ENCODE results near the gene SLC25A6.

The SLC25A6 gene

DNA sequence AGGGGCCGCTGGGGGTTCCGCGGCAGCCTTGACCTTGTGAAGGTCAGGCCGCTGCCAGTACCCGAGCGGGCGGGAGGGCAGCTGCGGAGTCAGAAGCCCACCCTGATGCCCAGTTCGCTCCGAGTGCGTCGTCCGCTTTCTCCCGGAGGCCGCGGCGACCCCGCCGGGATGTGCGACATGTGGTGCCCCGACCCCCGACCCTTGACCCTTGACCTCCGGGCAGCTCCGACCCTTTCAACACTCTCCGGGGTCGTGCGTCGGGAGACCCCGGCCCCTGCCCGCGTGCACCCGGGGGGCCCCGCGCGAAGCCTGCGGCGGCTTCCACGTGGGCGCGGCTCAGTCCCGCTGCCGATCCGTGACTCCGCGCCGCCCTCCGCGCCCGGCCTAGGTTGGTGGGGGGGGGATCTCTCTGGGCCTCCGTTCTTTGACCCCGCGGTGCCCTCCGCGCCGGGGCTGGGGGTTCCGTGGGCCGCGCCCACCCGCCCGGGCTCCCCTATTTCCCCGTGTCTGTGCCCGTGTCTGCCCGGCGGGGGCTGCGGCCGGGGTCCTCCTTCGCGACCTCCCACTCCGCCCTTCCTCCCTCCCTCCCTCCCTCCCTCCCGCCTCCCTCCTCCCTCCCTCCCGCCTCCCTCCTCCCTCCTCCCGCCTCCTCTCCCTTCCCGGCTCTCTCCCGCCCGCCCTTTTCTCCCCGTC is 609 bp upstream of the SLC25A6 start:
- Histone ChIP-seq H3K36me3 (peaks cover 39% of the 10 kb centered on the region), H3K4me1 (no peaks in the 10 kb centered on the region), H3K9me3 (no peaks in the 10 kb centered on the region), H3K4me3 (ENCODE audit: low read depth, low read length) (peak overlapping the region; percentile 55), H3K27me3 (no peaks in the 10 kb centered on the region)
- TF ChIP-seq, protein P1, sequence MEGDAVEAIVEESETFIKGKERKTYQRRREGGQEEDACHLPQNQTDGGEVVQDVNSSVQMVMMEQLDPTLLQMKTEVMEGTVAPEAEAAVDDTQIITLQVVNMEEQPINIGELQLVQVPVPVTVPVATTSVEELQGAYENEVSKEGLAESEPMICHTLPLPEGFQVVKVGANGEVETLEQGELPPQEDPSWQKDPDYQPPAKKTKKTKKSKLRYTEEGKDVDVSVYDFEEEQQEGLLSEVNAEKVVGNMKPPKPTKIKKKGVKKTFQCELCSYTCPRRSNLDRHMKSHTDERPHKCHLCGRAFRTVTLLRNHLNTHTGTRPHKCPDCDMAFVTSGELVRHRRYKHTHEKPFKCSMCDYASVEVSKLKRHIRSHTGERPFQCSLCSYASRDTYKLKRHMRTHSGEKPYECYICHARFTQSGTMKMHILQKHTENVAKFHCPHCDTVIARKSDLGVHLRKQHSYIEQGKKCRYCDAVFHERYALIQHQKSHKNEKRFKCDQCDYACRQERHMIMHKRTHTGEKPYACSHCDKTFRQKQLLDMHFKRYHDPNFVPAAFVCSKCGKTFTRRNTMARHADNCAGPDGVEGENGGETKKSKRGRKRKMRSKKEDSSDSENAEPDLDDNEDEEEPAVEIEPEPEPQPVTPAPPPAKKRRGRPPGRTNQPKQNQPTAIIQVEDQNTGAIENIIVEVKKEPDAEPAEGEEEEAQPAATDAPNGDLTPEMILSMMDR (IDR thresholded peaks at IDR 0.05; ENCODE audit: low read depth, low read length) = no peak
- DNase-seq = peak; percentile 69

DNA sequence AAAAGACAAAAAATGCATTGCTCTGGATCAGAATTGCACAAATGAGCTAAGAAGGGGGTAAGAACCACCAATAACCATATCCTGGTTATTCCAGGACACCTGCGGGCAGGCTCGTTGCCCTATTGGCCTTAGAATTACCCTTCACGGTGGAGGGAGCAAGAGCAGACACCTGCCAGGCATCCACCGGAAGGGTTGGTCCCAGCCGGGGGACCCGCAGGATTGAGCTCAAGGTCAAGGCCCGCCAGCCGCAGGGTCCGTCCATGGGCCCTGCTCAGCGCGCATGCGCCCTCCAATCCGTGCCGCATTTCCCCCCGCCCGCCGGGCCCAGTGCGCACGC is 575 bp downstream of the SLC25A6 start:
- peak; percentile 83 for DNase-seq
- H3K9me3 ChIP-seq = no peaks in the 10 kb centered on the region
- peaks cover 51% of the 10 kb centered on the region for H3K36me3 ChIP-seq
- peak overlapping the region; percentile 96 for H3K4me3 ChIP-seq (ENCODE audit: low read depth, low read length)
- H3K4me1 ChIP-seq = no peaks in the 10 kb centered on the region
- TF ChIP-seq, protein P1 (IDR thresholded peaks at IDR 0.05; ENCODE audit: low read depth, low read length) = no peak
- H3K27me3 ChIP-seq = no peaks in the 10 kb centered on the region

DNA sequence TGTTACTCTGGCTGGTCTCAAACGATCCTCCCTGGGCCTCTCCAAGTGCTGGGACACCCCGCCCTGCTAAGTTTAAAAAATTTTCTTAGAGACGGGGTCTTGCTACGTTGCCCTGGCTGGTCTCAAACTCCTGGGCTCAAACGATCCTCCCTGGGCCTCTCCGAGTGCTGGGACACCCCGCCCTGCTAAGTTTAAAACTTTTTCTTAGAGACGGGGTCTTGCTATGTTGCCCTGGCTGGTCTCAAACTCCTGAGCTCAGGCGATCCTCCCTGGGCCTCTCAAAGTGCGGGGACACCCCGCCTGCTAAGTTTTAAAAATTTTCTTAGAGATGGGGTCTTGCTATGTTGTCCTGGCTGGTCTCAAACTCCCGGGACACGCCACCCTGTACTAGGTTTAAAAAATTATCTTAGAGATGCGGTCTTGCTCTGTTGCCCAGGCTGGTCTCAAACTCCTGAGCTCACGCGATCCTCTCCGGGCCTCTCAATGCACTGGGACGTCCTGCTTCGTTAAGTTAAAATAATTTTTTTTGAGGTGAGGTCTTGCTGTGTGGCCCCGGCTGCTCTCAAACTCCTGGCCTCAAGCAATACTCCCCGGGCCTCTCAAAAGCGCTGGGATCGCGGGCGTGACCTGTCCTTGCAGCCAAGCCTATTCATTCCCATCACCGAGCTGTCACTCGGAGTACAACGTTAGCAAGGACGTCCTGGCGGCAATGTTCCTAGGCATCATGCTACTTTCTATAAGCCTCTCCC is 1.1 kb downstream of the SLC25A6 start:
- DNase-seq = no peak
- no peaks in the 10 kb centered on the region for H3K4me1 ChIP-seq
- TF ChIP-seq, protein P1 (IDR thresholded peaks at IDR 0.05; ENCODE audit: low read depth, low read length) = no peak
- H3K27me3 ChIP-seq = no peaks in the 10 kb centered on the region
- H3K9me3 ChIP-seq = no peaks in the 10 kb centered on the region
- peaks cover 57% of the 10 kb centered on the region for H3K36me3 ChIP-seq
- peak overlapping the region; percentile 96 for H3K4me3 ChIP-seq (ENCODE audit: low read depth, low read length)

DNA sequence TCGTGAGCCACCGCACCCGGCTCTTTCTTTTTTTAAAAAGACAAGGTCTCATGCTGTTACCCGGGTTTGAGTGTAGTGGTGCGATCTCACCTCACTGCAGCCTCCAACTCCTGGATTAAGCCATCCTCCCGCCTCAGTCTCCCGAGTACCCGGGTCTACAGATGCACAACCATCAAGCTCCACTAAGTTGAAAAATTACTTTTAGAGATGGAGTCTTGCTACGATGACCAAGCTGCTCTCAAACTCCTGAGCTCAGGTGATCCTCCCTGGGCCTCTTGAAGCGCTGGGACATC is 2.0 kb downstream of the SLC25A6 start:
- H3K4me3 ChIP-seq (ENCODE audit: low read depth, low read length) = no peak overlapping the region; the same call in 1 of the 2 replicates
- H3K27me3 ChIP-seq = no peaks in the 10 kb centered on the region
- no peaks in the 10 kb centered on the region for H3K9me3 ChIP-seq
- H3K4me1 ChIP-seq = no peaks in the 10 kb centered on the region
- DNase-seq = no peak
- H3K36me3 ChIP-seq = peaks cover 65% of the 10 kb centered on the region
- TF ChIP-seq, protein P1 (IDR thresholded peaks at IDR 0.05; ENCODE audit: low read depth, low read length) = no peak

DNA sequence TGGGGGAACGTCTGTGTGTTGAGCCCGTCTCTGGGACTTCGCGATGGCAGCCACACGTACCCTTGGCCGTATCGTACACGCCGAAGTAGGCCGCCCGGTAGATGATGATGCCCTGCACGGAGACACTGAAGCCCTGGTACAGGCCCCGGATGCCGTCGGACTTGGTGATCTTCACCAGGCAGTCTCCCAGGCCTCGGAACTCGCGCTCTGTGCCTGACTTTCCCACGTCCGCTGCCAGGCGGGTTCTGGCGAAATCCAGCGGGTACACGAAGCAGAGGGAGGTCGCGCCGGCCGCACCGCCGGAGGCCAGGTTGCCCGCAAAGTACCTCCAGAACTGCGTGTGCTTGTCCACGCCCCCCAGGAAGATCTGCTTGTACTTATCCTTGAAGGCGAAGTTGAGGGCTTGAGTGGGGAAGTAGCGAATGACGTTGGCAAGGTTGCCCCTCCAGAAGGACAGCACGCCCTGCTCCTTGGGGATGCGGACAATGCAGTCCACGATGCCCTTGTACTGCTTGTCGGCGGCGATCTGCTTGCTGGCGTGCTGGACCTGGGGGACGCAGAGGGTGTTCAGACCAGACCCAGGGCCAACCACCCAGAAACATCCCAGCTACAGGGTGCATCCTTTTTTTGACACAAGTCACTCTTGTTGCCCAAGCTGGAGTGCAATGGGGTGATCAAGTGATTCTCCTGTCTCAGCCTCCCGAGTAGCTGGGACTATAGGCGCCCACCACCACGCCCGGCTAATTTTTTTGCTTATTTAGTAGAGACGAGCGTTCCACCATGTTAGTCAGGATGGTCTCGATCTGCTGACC is 2.5 kb downstream of the SLC25A6 start:
- Histone ChIP-seq H3K4me1 (no peaks in the 10 kb centered on the region), H3K9me3 (no peaks in the 10 kb centered on the region), H3K4me3 (ENCODE audit: low read depth, low read length) (no peak overlapping the region), H3K27me3 (no peaks in the 10 kb centered on the region), H3K36me3 (peaks cover 70% of the 10 kb centered on the region)
- no peak for DNase-seq
- TF ChIP-seq, protein P1 (IDR thresholded peaks at IDR 0.05; ENCODE audit: low read depth, low read length) = no peak

All from BE2C (cell line).